ENCODE measurements around the gene UPP1.

- TF ChIP-seq CREB1 (IDR thresholded peaks at IDR 0.05; ENCODE audit: low read depth): no peak
- TF ChIP-seq, protein P1, sequence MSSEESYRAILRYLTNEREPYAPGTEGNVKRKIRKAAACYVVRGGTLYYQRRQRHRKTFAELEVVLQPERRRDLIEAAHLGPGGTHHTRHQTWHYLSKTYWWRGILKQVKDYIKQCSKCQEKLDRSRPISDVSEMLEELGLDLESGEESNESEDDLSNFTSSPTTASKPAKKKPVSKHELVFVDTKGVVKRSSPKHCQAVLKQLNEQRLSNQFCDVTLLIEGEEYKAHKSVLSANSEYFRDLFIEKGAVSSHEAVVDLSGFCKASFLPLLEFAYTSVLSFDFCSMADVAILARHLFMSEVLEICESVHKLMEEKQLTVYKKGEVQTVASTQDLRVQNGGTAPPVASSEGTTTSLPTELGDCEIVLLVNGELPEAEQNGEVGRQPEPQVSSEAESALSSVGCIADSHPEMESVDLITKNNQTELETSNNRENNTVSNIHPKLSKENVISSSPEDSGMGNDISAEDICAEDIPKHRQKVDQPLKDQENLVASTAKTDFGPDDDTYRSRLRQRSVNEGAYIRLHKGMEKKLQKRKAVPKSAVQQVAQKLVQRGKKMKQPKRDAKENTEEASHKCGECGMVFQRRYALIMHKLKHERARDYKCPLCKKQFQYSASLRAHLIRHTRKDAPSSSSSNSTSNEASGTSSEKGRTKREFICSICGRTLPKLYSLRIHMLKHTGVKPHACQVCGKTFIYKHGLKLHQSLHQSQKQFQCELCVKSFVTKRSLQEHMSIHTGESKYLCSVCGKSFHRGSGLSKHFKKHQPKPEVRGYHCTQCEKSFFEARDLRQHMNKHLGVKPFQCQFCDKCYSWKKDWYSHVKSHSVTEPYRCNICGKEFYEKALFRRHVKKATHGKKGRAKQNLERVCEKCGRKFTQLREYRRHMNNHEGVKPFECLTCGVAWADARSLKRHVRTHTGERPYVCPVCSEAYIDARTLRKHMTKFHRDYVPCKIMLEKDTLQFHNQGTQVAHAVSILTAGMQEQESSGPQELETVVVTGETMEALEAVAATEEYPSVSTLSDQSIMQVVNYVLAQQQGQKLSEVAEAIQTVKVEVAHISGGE (CRISPR knock-in tag; IDR thresholded peaks at IDR 0.05): no peak
- TF ChIP-seq SRF (IDR thresholded peaks at IDR 0.05; ENCODE audit: low read depth in 2 of 2, low read length in 2 of 2): no peak
- no peak for TF ChIP-seq EZH2 (IDR thresholded peaks at IDR 0.05; ENCODE audit: borderline replicate concordance, control insufficient read depth, low read depth, low read length)
- TF ChIP-seq JUND (IDR thresholded peaks at IDR 0.05; ENCODE audit: low read depth, low read length): no peak
- no peak for TF ChIP-seq CTCF (IDR thresholded peaks at IDR 0.05 in 2 of 3, conservative IDR thresholded peaks at IDR 0.05 in 1 of 3; ENCODE audit: control insufficient read depth in 2 of 3, extremely low read depth in 1 of 3, insufficient read depth in 1 of 3, low read depth in 3 of 3, low read length in 3 of 3)
- no peak for TF ChIP-seq SP1 (IDR thresholded peaks at IDR 0.05; ENCODE audit: low read depth, low read length)
Measured at GRCh38 chr7:48140001-48140681, 51.1 kb downstream of the UPP1 start.
